Nephron progenitor cell (in vitro differentiated cells): ENCODE data around the gene PYGL.
A peak's percentile ranks its signal among the peaks of the same experiment; 100 is the strongest.

Source experiments
- DNase-seq: peaks from one replicate; pipeline ENCODE4 v3.0.0; 2021
- H3K27ac Mint-ChIP-seq: 2 replicates; pipeline ENCODE4 v1.8.0; 2021; ENCODE audit warnings: mild to moderate bottlenecking, moderate library complexity, mixed read lengths
- H3K27me3 Mint-ChIP-seq: 2 replicates; pipeline ENCODE4 v1.8.0; 2021; ENCODE audit warnings: mild to moderate bottlenecking, low read depth, mixed read lengths; ENCODE audit not compliant: poor library complexity
- H3K36me3 Mint-ChIP-seq: 2 replicates; pipeline ENCODE4 v1.8.0; 2021; ENCODE audit warnings: low read depth, mixed read lengths
- H3K4me1 Mint-ChIP-seq: 2 replicates; pipeline ENCODE4 v1.8.0; 2021; ENCODE audit warnings: mixed read lengths
- H3K4me3 Mint-ChIP-seq: 2 replicates; pipeline ENCODE4 v1.8.0; 2021; ENCODE audit warnings: mild to moderate bottlenecking, moderate library complexity, mixed read lengths
- H3K9me3 Mint-ChIP-seq: 2 replicates; pipeline ENCODE4 v1.8.0; 2021; ENCODE audit warnings: mild to moderate bottlenecking, moderate library complexity, mixed read lengths
- CTCF ChIP-seq: fragments of 200-600 bp; sonication (generic); IDR thresholded peaks from 2 replicates; pipeline ENCODE4 v1.5.0; 2021; ENCODE audit warnings: antibody characterized with exemption

PYGL gene

GRCh38 chr14:50951032-50951431 is 6.7 kb upstream of the PYGL start:
- Mint-ChIP-seq H3K9me3 (peaks cover 6% of the 10 kb centered on the region), H3K4me3 (no peak overlapping the region), H3K27ac (no peak overlapping the region), H3K27me3 (peaks cover 3% of the 10 kb centered on the region), H3K4me1 (peaks cover 22% of the 10 kb centered on the region), H3K36me3 (no peaks in the 10 kb centered on the region)
- no peak for TF ChIP-seq CTCF
- DNase-seq = no peak

- peaks cover 7% of the 10 kb centered on the region for H3K27me3 Mint-ChIP-seq
- peaks cover 34% of the 10 kb centered on the region for H3K4me1 Mint-ChIP-seq
- no peak overlapping the region for H3K27ac Mint-ChIP-seq
- H3K4me3 Mint-ChIP-seq = no peak overlapping the region
- H3K9me3 Mint-ChIP-seq = peaks cover 6% of the 10 kb centered on the region
- DNase-seq = no peak
- no peak for TF ChIP-seq CTCF
- H3K36me3 Mint-ChIP-seq = no peaks in the 10 kb centered on the region
These were observed 3.9 kb upstream of the PYGL start for GRCh38 chr14:50948205-50948604.

- H3K4me3 Mint-ChIP-seq = no peak overlapping the region
- H3K27ac Mint-ChIP-seq = peak overlapping the region; percentile 28
These were observed 3.2 kb upstream of the PYGL start for GRCh38 chr14:50947446-50947845.

GRCh38 chr14:50946234-50946935 is 2.1 kb upstream of the PYGL start:
- peaks cover 6% of the 10 kb centered on the region for H3K9me3 Mint-ChIP-seq
- H3K4me3 Mint-ChIP-seq = no peak overlapping the region
- H3K36me3 Mint-ChIP-seq = peaks cover 7% of the 10 kb centered on the region
- H3K27me3 Mint-ChIP-seq = peaks cover 6% of the 10 kb centered on the region
- no peak overlapping the region for H3K27ac Mint-ChIP-seq
- H3K4me1 Mint-ChIP-seq = peaks cover 32% of the 10 kb centered on the region
- no peak for TF ChIP-seq CTCF
- no peak for DNase-seq

More at GRCh38 chr14:50947446-50947845, 3.2 kb upstream of the PYGL start:
- no peak for DNase-seq
- peaks cover 6% of the 10 kb centered on the region for H3K9me3 Mint-ChIP-seq
- TF ChIP-seq CTCF = no peak
- no peaks in the 10 kb centered on the region for H3K36me3 Mint-ChIP-seq
- peaks cover 9% of the 10 kb centered on the region for H3K27me3 Mint-ChIP-seq
- peaks cover 38% of the 10 kb centered on the region for H3K4me1 Mint-ChIP-seq

GRCh38 chr14:50944647-50945413 is 547 bp upstream of the PYGL start:
- Mint-ChIP-seq H3K27ac (no peak overlapping the region), H3K27me3 (peaks cover 6% of the 10 kb centered on the region), H3K4me1 (peaks cover 32% of the 10 kb centered on the region), H3K4me3 (peak overlapping the region; percentile 88), H3K9me3 (peaks cover 6% of the 10 kb centered on the region), H3K36me3 (peaks cover 14% of the 10 kb centered on the region)
- DNase-seq = no peak
- TF ChIP-seq CTCF = no peak
